OCI-LY1 (cell line): Measurements from ENCODE around the gene DDX31.

Experiments
- CTCF ChIP-seq: fragments of 200-600 bp; sonication (generic), shearing (Covaris generic); IDR thresholded peaks from 2 replicates; pipeline ENCODE4 v1.5.1; 2017; ENCODE audit warnings: mild to moderate bottlenecking, antibody characterized with exemption, low read length, moderate library complexity, mixed read lengths
- EZH2 ChIP-seq: fragments of 200-600 bp; sonication (generic), shearing (Covaris generic); IDR thresholded peaks from 2 replicates; pipeline ENCODE4 v1.8.0; 2017; ENCODE audit warnings: borderline replicate concordance, mixed run types, mild to moderate bottlenecking, antibody characterized with exemption, low read length, moderate library complexity, mixed read lengths

DNA sequence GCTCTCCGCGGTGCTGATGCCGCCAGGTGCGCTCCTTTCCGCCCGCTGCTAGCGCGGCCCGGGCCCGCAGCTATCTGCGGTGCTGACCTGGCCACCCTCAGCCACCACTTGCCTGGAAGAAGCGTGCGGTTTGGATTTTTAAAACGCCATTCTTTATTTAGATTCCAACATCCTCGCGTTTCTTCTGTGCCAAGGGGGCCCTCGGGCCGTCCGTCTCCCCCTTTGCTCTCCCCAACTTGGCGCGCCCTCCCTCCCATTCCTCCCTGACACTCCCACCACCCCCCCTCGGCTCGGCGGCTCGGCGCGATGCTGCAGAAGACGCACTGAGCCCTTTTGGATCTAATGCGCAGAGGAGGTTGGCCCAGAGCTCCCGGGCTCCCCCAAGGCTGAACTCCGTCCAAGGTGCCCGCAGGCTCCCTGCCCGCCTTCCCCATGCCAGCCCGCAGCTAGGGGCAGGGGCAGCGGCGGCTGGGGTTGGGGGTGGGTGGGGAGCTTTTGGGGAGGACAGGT, 87.5 kb downstream of the DDX31 start, which contains the start of gene BARHL1:
- TF ChIP-seq CTCF (no peak), EZH2 (no peak)
